DND-41 (cell line): Measurements from ENCODE around the gene CD300E.

ENCODE experiments used
- ATAC-seq: fragments of 200-7000 bp; cut with Tn5 transposase; 3 replicates; pipeline ENCODE4 v1.9.1; 2021; ENCODE audit warnings: low read depth; ENCODE audit not compliant: insufficient read depth
- DNase-seq: peaks from one replicate; pipeline ENCODE4 v3.0.0-alpha.2; 2020
- H2AFZ ChIP-seq: 2 replicates; pipeline ENCODE4 v1.6.0; 2012; ENCODE audit warnings: low read depth, low read length
- H3K27ac ChIP-seq: 2 replicates; pipeline ENCODE4 v1.5.1; 2012; ENCODE audit warnings: low read length, inconsistent platforms
- H3K27me3 ChIP-seq: fragments of 200-600 bp; sonication (generic); 2 replicates; pipeline ENCODE4 v1.6.0; 2012; ENCODE audit warnings: low read length, mild to moderate bottlenecking, inconsistent platforms; ENCODE audit not compliant: insufficient read depth, poor library complexity
- H3K36me3 ChIP-seq: 2 replicates; pipeline ENCODE4 v1.5.1; 2012; ENCODE audit warnings: low read length, inconsistent platforms; ENCODE audit not compliant: insufficient read depth
- H3K4me1 ChIP-seq: 2 replicates; pipeline ENCODE4 v1.5.1; 2012; ENCODE audit warnings: mild to moderate bottlenecking, low read length; ENCODE audit not compliant: insufficient read depth
- H3K4me2 ChIP-seq: 2 replicates; pipeline ENCODE4 v1.6.0; 2012; ENCODE audit warnings: mild to moderate bottlenecking, moderate library complexity, low read length, inconsistent platforms; ENCODE audit not compliant: insufficient read depth
- H3K4me3 ChIP-seq, 2 experiments: fragments of 200-600 bp in 1 of 2; shearing (Covaris generic) in 1 of 2; 2 replicates each; pipeline ENCODE4 v1.5.1; 2012 to 2016; ENCODE audit warnings: inconsistent platforms in 2 of 2, low read length in 2 of 2, mild to moderate bottlenecking in 2 of 2, low read depth in 1 of 2, moderate library complexity in 1 of 2
- H3K79me2 ChIP-seq: 2 replicates; pipeline ENCODE4 v1.6.0; 2012; ENCODE audit warnings: low read length, inconsistent platforms; ENCODE audit not compliant: insufficient read depth
- H3K9ac ChIP-seq: 2 replicates; pipeline ENCODE4 v1.6.0; 2012; ENCODE audit warnings: low read depth, mild to moderate bottlenecking, inconsistent platforms, low read length, moderate library complexity
- H3K9me3 ChIP-seq: 2 replicates; pipeline ENCODE4 v1.5.1; 2012; ENCODE audit warnings: low read length, moderate library complexity, mild to moderate bottlenecking, inconsistent platforms; ENCODE audit not compliant: insufficient read depth, severe bottlenecking
- H4K20me1 ChIP-seq: 2 replicates; pipeline ENCODE4 v1.6.0; 2012; ENCODE audit warnings: low read length; ENCODE audit not compliant: insufficient read depth
- EZH2 ChIP-seq: IDR thresholded peaks from 3 replicates; pipeline ENCODE4 v1.6.1; 2012; ENCODE audit warnings: borderline replicate concordance, low read depth, mild to moderate bottlenecking, moderate library complexity, low read length, inconsistent platforms; ENCODE audit not compliant: severe bottlenecking
- TF ChIP-seq, protein P1 (sequence below): IDR thresholded peaks from 2 replicates; pipeline ENCODE4 v1.5.1; 2012; ENCODE audit warnings: borderline replicate concordance, low read length, moderate library complexity, mild to moderate bottlenecking; ENCODE audit not compliant: poor library complexity, severe bottlenecking; ENCODE audit errors: extremely low read depth

The CD300E gene

DNA sequence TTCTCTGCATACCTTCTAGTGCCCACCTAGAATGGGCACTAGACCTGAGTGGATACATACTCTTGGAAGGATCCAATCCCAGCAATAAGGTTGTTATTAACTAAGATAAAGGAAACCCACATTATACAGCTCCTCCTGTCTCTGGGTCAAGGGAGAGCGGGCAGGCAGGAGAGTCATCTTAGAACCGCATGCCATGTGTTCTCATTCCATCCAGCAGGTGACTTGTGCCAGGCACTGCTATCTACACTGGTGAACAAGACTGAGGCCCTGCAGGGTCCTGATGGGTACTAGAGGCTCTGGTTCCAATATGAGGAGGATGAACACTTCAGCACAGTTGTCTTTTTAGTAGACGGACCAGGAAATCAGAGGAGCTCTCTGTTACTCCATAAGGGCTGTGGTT is 50.4 kb downstream of the CD300E start:
- H3K27me3 ChIP-seq: peaks cover 12% of the 10 kb centered on the region
- H3K9me3 ChIP-seq: no peaks in the 10 kb centered on the region
- H3K36me3 ChIP-seq: no peaks in the 10 kb centered on the region
- H4K20me1 ChIP-seq: no peaks in the 10 kb centered on the region
- no peak overlapping the region for H3K4me2 ChIP-seq
- H2AFZ ChIP-seq: no peak overlapping the region
- no peak overlapping the region for H3K9ac ChIP-seq
- no peaks in the 10 kb centered on the region for H3K4me1 ChIP-seq
- no peaks in the 10 kb centered on the region for H3K79me2 ChIP-seq
- no peak for ATAC-seq
- H3K4me3 ChIP-seq: no peak overlapping the region
- TF ChIP-seq EZH2: no peak
- no peak for DNase-seq
- H3K27ac ChIP-seq: no peak overlapping the region

DNA sequence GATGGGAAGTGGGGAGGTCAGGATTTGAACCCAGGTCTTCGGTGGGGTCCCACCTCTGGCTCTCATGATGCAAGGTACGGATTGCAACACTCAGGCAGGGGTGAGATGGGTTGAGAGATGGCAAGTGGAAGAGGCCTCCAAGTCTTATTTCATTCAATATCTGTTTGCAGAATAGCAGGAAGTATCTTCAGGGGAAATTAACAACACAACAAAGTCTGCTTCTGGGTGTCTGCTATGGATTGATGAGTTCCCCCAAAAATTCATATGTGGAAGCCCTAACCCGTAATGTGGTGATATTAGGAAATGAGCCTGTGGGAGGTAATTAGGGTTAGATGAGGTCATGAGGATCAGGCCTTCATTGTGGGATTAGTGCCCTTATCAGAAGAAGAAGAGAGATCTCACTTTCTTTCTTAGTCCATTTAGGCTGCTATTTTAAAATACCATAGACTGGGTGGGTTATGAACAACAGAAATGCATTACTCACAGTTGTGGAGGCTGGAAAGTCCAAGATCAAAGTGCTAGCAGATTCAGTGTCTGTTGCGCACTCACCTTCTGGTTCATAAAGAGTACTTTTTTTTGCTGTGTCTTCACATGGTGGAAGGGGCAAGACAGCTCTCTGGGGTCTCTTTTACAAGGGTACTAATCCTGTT is 51.8 kb downstream of the CD300E start:
- Histone ChIP-seq H3K27ac (no peak overlapping the region), H3K4me1 (no peaks in the 10 kb centered on the region), H3K9ac (no peak overlapping the region), H3K4me2 (no peak overlapping the region), H2AFZ (no peak overlapping the region), H3K36me3 (no peaks in the 10 kb centered on the region), H3K27me3 (peaks cover 16% of the 10 kb centered on the region), H3K79me2 (no peaks in the 10 kb centered on the region), H4K20me1 (no peaks in the 10 kb centered on the region), H3K4me3 (no peak overlapping the region), H3K9me3 (no peaks in the 10 kb centered on the region)
- DNase-seq (no peak), ATAC-seq (no peak)
- TF ChIP-seq, protein P1, sequence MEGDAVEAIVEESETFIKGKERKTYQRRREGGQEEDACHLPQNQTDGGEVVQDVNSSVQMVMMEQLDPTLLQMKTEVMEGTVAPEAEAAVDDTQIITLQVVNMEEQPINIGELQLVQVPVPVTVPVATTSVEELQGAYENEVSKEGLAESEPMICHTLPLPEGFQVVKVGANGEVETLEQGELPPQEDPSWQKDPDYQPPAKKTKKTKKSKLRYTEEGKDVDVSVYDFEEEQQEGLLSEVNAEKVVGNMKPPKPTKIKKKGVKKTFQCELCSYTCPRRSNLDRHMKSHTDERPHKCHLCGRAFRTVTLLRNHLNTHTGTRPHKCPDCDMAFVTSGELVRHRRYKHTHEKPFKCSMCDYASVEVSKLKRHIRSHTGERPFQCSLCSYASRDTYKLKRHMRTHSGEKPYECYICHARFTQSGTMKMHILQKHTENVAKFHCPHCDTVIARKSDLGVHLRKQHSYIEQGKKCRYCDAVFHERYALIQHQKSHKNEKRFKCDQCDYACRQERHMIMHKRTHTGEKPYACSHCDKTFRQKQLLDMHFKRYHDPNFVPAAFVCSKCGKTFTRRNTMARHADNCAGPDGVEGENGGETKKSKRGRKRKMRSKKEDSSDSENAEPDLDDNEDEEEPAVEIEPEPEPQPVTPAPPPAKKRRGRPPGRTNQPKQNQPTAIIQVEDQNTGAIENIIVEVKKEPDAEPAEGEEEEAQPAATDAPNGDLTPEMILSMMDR: no peak

DNA sequence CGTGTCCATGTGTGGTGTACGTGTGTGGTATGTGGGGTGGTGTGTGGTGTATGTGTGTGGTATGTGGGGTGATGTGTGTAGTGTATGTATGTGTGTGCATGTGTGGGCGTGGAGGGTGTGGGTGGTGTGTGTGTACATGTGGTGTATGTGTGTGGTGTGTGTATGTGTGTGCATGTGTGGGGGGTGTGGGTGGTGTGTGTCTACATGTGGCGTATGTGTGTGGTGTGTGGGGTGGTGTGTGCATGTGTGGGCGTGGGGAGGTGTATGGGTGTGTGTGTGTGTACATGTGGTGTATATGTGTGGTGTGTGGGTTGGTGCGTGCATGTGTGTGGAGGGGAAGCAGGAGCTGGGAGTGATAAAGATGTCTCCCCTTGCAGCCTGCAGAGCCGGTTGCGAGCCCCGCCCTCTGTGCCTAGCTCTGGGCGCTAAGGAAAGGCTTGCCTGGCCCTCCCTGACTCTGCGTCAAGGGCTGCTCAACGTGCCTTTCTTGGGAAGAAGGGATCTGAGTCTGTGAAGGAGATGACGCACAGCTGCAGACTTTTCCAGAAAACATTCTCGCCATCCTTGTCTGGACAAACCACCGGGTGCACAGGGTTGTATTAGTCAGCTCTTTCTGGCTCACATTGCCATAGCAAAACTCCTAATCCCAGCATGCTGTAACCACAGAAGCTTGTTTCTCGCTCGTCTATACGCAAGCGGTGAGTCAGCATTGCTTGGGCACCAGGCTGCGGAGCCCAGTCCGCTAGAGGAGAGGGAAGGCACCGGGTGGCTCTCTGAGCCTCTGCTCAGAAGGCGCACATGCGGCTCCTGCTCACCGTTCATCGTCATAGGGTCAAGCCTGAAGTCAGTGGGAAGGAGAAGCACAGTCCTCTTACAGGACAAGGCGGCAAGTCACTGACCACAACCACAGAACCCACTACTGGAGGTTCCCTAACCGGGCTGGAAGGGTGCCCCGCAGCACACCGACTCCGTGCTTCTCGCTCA is 54.2 kb downstream of the CD300E start:
- Histone ChIP-seq H3K9me3 (no peaks in the 10 kb centered on the region), H3K27ac (no peak overlapping the region), H3K27me3 (peaks cover 16% of the 10 kb centered on the region), H3K4me2 (no peak overlapping the region), H4K20me1 (no peaks in the 10 kb centered on the region), H3K4me1 (no peaks in the 10 kb centered on the region), H3K4me3 (no peak overlapping the region), H2AFZ (no peak overlapping the region), H3K79me2 (no peaks in the 10 kb centered on the region), H3K36me3 (no peaks in the 10 kb centered on the region), H3K9ac (no peak overlapping the region)
- ATAC-seq: peak; percentile 44; the same call in 1 of the 3 replicates
- peak; percentile 13 for DNase-seq
- TF ChIP-seq EZH2: no peak
- TF ChIP-seq, protein P1: no peak
